GM19467 (cell line): ENCODE measurements around the gene SELENOM.
"Not testable (repeated sequence)": the region's sequence is repeated elsewhere in the genome, so short reads cannot be mapped to it uniquely, and the experiment has no call there.

Experiments used
- ATAC-seq: cut with Tn5 transposase; IDR thresholded peaks from one replicate; pipeline ENCODE4 v1.9.1; 2021; ENCODE audit warnings: mild to moderate bottlenecking, moderate library complexity; ENCODE audit not compliant: unreplicated experiment

The SELENOM gene

GRCh38 chr22:31134688-31135087, 27.3 kb upstream of the SELENOM start:
- ATAC-seq, result no peak

DNA sequence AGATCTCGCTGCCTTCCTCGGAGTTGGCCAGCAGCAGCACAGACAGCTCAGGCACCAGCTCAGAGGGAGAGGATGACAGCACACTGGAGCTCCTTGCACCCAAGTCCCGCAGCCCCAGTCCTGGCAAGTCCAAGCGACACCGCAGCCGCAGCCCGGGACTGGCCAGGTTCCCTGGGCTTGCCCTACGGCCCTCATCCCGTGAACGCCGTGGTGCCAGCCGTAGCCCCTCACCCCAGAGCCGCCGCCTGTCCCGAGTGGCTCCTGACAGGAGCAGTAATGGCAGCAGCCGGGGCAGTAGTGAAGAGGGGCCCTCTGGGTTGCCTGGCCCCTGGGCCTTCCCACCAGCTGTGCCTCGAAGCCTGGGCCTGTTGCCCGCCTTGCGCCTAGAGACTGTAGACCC, 26.5 kb upstream of the SELENOM start:
- no peak for ATAC-seq

- no peak for ATAC-seq
These were observed 23.5 kb upstream of the SELENOM start for GRCh38 chr22:31130873-31131272.

DNA sequence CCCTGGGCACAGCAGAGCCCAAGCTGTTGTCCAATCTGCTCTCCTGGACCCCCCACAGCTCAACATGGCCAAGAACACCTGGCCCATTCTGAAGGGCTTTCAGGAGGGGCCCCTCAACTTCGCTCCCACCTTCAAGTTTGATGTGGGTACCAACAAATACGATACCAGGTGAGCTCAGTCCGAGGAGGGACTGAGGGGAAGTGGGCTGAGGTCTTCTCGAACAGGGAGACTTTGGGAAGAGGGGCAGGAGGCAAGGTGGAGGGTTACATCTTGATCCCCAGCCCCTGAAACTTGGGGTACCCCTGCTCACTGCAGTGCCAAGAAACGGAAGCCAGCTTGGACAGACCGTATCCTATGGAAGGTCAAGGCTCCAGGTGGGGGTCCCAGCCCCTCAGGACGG, 20.8 kb upstream of the SELENOM start:
- no peak for ATAC-seq

DNA sequence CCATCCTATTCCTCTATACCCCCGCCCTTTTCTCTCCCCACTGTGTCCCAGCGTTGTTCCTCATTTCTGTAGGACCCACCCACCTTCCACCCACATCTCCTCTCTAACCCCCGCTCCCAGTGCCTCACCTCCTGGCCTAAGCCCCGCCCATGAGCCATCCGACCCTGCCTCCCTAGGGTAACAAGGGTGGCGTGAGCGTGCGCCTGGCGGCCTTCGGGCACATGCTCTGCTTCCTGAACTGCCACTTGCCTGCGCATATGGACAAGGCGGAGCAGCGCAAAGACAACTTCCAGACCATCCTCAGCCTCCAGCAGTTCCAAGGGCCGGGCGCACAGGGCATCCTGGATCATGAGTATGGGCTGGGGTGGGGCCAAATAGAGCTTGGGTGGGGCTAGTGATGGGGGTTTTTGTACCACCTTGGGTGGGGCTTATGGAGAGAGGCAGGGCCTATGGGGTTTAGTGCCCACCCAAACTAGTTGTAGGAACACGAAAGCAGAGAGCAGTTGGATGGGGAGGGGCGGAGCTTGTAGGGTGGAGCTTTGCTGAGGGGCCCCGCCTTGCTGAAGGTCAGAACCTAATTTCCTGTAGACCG, 19.9 kb upstream of the SELENOM start:
- no peak for ATAC-seq

DNA sequence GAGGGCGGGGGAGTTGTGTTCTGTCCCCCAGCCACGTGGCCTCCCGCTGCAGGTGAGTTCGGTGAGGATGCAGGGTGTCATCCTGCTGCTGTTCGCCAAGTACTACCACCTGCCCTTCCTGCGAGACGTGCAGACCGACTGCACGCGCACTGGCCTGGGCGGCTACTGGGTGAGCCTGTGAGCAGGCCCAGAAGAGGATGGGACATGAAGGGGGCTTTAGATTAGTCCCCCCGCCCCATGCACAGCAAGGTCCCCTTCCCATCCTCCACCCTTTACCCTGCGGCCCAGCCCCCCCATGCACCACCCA, 19.5 kb upstream of the SELENOM start:
- ATAC-seq, result no peak

GRCh38 chr22:31126128-31126868, 18.9 kb upstream of the SELENOM start:
- no peak for ATAC-seq

GRCh38 chr22:31125521-31126117, 18.3 kb upstream of the SELENOM start:
- ATAC-seq, result no peak

DNA sequence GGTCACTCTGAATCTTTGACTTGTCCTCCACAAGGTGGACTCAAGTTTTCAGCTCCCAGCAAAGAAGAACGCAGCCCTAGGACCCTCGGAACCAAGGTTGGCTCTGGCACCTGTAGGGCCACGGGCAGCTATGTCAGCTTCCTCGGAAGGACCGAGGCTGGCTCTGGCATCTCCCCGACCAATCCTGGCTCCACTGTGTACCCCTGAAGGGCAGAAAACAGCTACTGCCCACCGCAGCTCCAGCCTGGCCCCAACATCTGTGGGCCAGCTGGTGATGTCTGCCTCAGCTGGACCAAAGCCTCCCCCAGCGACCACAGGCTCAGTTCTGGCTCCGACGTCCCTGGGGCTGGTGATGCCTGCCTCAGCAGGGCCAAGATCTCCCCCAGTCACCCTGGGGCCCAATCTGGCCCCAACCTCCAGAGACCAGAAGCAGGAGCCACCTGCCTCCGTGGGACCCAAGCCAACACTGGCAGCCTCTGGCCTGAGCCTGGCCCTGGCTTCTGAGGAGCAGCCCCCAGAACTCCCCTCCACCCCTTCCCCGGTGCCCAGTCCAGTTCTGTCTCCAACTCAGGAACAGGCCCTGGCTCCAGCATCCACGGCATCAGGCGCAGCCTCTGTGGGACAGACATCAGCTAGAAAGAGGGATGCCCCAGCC, 17.6 kb upstream of the SELENOM start:
- ATAC-seq, result no peak

DNA sequence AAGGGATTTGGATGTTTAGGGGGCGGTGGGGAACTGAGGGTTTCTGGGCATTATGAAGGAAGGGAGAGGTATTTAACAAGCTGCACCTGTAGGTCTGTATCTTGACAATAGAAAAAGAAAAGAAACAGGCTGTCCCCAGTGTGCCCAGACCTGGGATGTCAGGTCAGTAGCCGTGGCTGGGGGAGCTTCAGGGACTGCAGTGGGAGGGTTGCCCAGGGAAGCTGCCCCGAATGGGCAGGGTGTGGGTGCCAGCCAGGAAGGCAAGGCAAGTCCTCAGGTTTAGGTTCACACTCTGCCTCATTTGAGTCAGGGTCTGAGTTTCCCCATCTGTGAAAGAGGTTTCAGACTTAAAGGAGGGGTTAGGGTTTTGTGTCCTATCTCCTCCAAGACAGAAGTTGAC, 16.9 kb upstream of the SELENOM start:
- no peak for ATAC-seq

- ATAC-seq, result no peak
These were observed 15.9 kb upstream of the SELENOM start for GRCh38 chr22:31123292-31123602.

DNA sequence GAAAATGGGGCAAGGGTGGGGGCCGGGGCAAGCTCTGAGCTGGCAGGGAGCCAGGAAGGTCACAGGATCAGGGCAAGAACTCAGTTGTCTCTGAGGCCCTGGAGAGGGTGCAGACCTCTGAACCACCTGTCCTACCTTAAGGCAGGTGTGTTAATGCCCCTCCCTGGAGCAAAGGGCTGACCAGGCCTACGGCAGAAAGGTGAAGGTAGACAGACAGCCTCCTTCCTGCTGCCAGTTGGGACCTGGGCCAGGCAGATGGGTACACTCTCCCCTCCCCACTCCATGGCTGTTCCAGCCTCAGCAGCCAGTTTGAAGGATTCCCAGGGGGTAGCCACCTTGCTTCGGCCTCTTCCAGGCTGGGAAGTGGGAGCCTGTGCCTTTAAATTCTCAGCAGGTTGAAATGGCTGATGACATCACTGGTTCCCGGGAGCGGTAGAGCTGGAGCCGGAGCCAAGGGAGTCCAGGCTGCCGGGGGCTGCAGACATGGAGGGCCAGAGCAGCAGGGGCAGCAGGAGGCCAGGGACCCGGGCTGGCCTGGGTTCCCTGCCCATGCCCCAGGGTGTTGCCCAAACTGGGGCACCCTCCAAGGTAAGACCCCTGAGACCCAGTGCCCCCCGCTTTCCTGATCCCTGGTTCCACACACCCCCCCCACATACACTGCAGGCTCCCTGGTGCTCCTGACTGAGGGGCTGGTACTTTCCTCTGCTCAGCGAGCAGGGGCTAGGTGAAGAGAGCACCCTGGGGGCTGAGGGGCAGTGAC, 15.3 kb upstream of the SELENOM start, which contains the start of gene INPP5J:
Gene INPP5J, plus strand, starts transcription at position 435 of the 760 bp plus-strand sequence. Its CDS starts 49 bp downstream, at position 484.
- no peak for ATAC-seq

- ATAC-seq, result no peak
These were observed 14.8 kb upstream of the SELENOM start for GRCh38 chr22:31122196-31122531.

DNA sequence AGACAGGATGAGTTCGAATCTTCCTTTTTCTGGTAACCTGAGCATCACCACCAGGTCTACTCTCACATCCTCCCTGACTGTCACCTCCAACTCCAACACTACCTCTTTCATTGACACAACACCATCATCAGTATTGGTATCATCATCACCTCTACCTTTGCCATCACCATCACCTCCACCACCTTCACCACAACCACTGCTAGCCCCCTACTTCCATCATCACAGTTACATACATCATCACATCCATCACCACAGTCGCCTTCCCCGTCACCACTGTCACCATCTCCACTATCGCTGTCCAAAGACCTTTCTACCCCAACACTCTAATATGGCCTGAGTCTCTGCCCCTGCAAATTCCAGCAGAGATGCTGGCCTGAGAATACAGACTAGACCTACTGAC, 14.0 kb upstream of the SELENOM start:
- ATAC-seq, result no peak

GRCh38 chr22:31120642-31121041, 13.3 kb upstream of the SELENOM start:
- ATAC-seq, result no peak

- no peak for ATAC-seq
These were observed 12.9 kb upstream of the SELENOM start for GRCh38 chr22:31120230-31120629.

DNA sequence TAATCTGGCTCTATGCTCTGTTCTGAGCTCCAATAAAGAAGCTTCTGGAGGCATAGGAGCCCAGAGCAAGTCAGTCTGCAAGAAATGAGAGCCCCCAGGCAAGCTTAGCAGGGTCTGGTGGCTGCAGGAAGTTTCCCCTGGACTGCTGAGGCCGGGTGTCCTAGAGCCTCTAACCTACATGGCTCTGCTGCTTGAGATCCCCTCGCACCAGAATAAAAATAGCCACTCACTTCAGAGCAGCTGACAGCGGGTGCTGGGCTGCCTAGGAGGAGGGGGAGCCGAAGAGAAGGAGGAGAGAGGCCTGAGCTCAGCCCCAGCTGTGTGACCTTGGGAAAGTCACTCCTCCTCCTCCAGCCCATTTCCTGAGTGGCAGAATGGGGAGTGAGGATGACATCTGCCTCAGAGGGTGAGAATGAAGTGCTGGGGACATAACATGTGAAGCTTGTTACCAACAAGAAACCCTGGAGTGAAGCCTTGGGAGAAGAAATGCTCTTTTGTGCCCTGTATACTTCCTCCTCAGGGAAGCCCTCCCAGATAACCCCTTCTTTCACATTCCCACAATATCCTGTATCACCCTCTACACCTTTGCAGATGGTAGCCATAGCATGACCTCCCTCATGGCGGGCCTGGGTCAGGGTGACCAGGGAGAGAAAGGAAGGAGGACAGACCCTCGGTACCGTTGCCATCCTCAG, 11.8 kb upstream of the SELENOM start:
- ATAC-seq, result no peak

DNA sequence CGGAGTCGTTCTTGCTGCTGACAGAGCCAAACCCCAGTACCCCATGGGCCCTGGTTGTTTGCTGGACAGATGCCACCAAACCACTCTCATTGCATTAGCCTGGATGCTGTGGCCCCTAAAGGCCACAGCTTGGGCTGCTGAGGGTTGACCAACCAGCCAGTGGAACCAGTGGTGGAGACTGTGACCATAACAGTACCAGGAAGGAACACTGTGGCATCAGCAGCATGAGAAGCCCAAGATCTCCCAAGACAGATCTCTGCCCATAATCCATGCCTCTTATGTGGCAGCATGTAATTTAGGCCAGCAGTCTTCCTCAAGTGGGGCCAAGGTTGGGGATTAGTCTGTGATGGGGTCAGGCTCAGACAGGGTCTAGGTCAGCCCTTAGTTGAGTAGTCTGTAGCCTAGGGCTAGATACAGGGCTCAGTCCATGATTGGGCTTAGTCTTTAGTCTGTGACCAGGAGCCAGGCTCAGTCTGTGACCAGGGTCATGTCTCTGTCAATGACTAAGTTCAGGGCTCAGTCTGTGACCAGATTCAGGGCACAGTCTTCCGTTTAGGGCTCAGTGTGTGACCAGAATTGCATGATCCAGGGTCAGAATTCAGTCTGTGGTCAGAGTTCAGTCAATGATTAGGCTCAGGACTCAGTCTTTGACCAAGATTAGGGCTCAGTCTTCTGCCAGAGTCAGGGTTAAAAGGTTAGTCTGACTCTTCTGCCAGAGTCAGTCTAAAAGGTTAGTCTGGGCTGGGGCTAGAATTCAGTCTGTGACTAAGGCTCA, 10.9 kb upstream of the SELENOM start:
- no peak for ATAC-seq

DNA sequence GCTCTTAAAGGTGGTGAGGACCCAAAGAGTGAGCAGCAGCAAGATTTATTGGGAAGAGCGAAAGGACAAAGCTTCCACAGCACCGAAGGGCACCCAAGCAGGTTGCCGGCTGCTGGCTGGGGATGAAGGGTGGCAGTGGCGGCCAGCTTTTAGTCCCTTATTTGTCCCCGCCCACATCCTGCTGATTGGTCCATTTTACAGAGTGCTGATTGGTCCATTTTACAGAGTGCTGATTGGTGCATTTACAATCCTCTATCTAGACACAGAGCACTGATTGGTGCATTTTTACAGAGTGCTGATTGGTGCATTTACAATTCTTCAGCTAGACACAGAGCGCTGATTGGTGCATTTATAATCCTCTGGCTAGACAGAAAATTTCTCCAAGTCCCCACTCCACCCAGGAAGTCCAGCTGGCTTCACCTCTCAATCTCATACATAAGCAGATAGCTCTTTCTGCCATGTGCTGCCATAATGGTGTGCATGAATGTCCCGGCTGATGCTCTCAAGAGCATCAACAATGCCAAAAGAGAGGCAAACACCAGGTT, 5.3 kb upstream of the SELENOM start:
- not testable (repeated sequence) for ATAC-seq

- peak; percentile 11 for ATAC-seq
These were observed 488 bp upstream of the SELENOM start for GRCh38 chr22:31107894-31108218.
